Common myeloid progenitor, CD34-positive (primary cell): ENCODE measurements around the gene HLA-DPA1.

Experiments
- CTCF ChIA-PET: fragments of 350-600 bp; sonication (Branson Sonifier 250); formaldehyde crosslinking; loops from one replicate; lab custom pipeline; 2021; ENCODE audit warnings: antibody characterized with exemption; lab: Charles Lee
- POLR2A ChIA-PET: fragments of 350-600 bp; sonication (Branson Sonifier 250); formaldehyde crosslinking; loops from one replicate; lab custom pipeline; 2021; ENCODE audit warnings: antibody characterized with exemption; lab: Charles Lee
- DNase-seq, 3 donors: peaks; one replicate each; pipeline versions ENCODE4 v3.0.0 to v3.0.0-alpha.2; 2013
- H3K27ac ChIP-seq, 2 experiments: 1 replicate in 1 of 2; 2 replicates in 1 of 2; pipeline ENCODE4 v1.7.0; 2013; ENCODE audit warnings: inconsistent platforms in 2 of 2, low read length in 2 of 2, mild to moderate bottlenecking in 2 of 2, low read depth in 1 of 2, moderate library complexity in 1 of 2; ENCODE audit not compliant: severe bottlenecking in 2 of 2, insufficient read depth in 1 of 2, poor library complexity in 1 of 2
- H3K27me3 ChIP-seq, 5 experiments: replicated peaks in 2 of 5; 1 replicate in 3 of 5; 2 replicates in 2 of 5; pipeline versions ENCODE4 v1.6.1 to v1.7.0; 2013; ENCODE audit warnings: low read length in 4 of 5, mild to moderate bottlenecking in 2 of 5, moderate library complexity in 2 of 5, inconsistent platforms in 1 of 5; ENCODE audit not compliant: insufficient read depth in 5 of 5, control insufficient read depth in 4 of 5
- H3K36me3 ChIP-seq, 4 experiments: 1 replicate in 2 of 4; 2 replicates in 2 of 4; pipeline versions ENCODE4 v1.6.1 to v1.7.0; 2013; ENCODE audit warnings: low read length in 3 of 4, control low read depth in 1 of 4, mild to moderate bottlenecking in 1 of 4; ENCODE audit not compliant: control insufficient read depth in 4 of 4, insufficient read depth in 4 of 4
- H3K4me1 ChIP-seq, 4 experiments: 1 replicate in 3 of 4; 2 replicates in 1 of 4; pipeline versions ENCODE4 v1.6.1 to v1.7.1; 2013; ENCODE audit warnings: low read length in 3 of 4, mild to moderate bottlenecking in 3 of 4, control low read depth in 1 of 4, inconsistent platforms in 1 of 4, moderate library complexity in 1 of 4; ENCODE audit not compliant: control insufficient read depth in 4 of 4, insufficient read depth in 4 of 4; ENCODE audit errors: control extremely low read depth in 1 of 4
- H3K4me3 ChIP-seq, 7 experiments: 1 replicate in 4 of 7; 2 replicates in 3 of 7; pipeline versions ENCODE4 v1.5.1 to v1.7.0; 2013; ENCODE audit warnings: mild to moderate bottlenecking in 7 of 7, low read length in 6 of 7, moderate library complexity in 6 of 7, inconsistent platforms in 2 of 7, low read depth in 2 of 7, control low read depth in 1 of 7; ENCODE audit not compliant: insufficient read depth in 4 of 7, control insufficient read depth in 1 of 7; ENCODE audit errors: extremely low read depth in 1 of 7
- H3K9me3 ChIP-seq, 5 experiments: 1 replicate in 4 of 5; 2 replicates in 1 of 5; pipeline versions ENCODE4 v1.6.1 to v1.7.1; 2013; ENCODE audit warnings: low read length in 4 of 5, mild to moderate bottlenecking in 2 of 5, inconsistent platforms in 1 of 5, low read depth in 1 of 5, moderate library complexity in 1 of 5; ENCODE audit not compliant: control insufficient read depth in 4 of 5, insufficient read depth in 2 of 5; ENCODE audit errors: control extremely low read depth in 1 of 5
- WGBS: methylation state at CpG from one replicate; pipeline ENCODE4 v1.1.5; 2013; ENCODE audit not compliant: insufficient coverage; 5-methylcytosine and 5-hydroxymethylcytosine counted together

The HLA-DPA1 gene

GRCh38 chr6:33017018-33017417 lies 56.4 kb downstream of the HLA-DPA1 start:
- DNase-seq, result no peak
- Histone ChIP-seq H3K36me3 (no peaks in the 10 kb centered on the region), H3K27me3 (no peaks in the 10 kb centered on the region), H3K4me1 (peaks cover 21 to 33% (median 31%) of the 10 kb centered on the region in 4 experiments), H3K27ac (no peak overlapping the region), H3K4me3 (no peak overlapping the region), H3K9me3 (no peaks in the 10 kb centered on the region)
- 71% methylated on average over 2 of the region's 4 CpGs for WGBS
- POLR2A ChIA-PET, result interaction anchor here (0.7 to 1.0 kb wide), 2 partner anchors 12 to 61 kb away, joined by 3 read pairs; no protein-coding TSS in a partner anchor
- CTCF ChIA-PET, result interaction anchor here (0.8 to 7.6 kb wide), 11 partner anchors 15 to 107 kb away, joined by 3 to 99 read pairs (median 4); partner anchors contain the start of genes HLA-DPA1 and HLA-DPB1

- WGBS, result 92% methylated on average over 11 of the region's 11 CpGs
- H3K4me3 ChIP-seq, result no peak overlapping the region
- no peaks in the 10 kb centered on the region for H3K36me3 ChIP-seq
- CTCF ChIA-PET, result interaction anchor here (0.7 to 7.6 kb wide), 18 partner anchors 13 to 233 kb away, joined by 3 to 99 read pairs (median 6); partner anchors contain the start of genes HLA-DPA1 and TAP2
- no peak for DNase-seq
- H3K4me1 ChIP-seq, result peaks cover 21 to 33% (median 31%) of the 10 kb centered on the region in 4 experiments
- H3K27me3 ChIP-seq, result no peaks in the 10 kb centered on the region
- POLR2A ChIA-PET, result interaction anchor here (0.7 kb wide), 1 partner anchor 162 kb away, joined by 3 read pairs; the partner anchor contains the start of gene TAP1
- no peak overlapping the region for H3K27ac ChIP-seq
- no peaks in the 10 kb centered on the region for H3K9me3 ChIP-seq
Measured at GRCh38 chr6:33015798-33016197, 57.7 kb downstream of the HLA-DPA1 start.

DNA sequence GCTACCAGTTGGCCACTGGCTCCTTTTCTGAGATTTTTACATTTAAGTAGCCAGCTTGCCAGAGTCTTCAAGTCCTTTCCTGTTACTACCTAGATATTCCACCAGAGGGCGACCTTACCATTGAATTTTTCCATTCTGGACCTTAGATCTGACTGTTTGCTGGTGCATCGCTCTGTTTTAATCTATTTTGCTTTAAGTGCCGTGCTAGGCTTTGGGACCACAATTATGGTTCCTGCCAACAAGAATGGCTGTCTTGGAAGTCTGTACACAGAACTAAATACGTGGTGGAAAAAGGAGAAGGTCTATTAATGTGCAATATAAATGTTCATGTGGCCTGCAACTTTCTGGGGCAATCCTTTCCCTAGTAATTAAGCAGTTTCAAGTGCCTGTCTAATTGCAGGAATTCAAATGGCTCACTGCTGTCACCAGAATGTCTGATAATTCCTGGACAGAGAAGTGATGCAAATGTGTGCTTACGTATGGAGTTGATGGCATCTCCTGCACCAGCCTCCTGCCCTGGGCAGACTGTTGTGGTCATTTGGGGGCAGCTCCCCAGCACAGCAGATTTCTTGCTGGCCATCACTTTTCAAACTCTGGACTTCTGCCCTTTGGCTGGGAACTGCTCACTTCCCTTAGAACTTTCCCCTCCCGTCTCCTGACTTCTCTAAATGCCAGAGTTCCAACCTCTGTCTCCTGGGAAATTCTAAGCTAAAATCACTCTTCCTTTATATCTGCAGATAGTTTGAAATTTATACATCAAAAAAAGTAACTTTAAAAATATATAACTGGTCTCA lies 58.4 kb downstream of the HLA-DPA1 start:
- WGBS, result 36% methylated on average over 6 of the region's 6 CpGs
- ChIA-PET POLR2A (no interaction called here), CTCF (interaction anchor here (0.7 to 7.6 kb wide), 25 partner anchors 13 to 233 kb away, joined by 3 to 99 read pairs (median 6); partner anchors contain the start of genes HLA-DPA1, HLA-DPB1 and TAP2)
- Histone ChIP-seq H3K4me3 (peak overlapping the region in 1 of 7 experiments; percentile 26), H3K36me3 (no peaks in the 10 kb centered on the region), H3K4me1 (peaks cover 19 to 30% (median 28%) of the 10 kb centered on the region in 4 experiments), H3K9me3 (no peaks in the 10 kb centered on the region), H3K27ac (no peak overlapping the region), H3K27me3 (no peaks in the 10 kb centered on the region)
- peak; percentile 89 to 95 (median 92) for DNase-seq
